ENCODE measurements around the gene AGAP2. TPM values are rescaled to one million over a fixed set of nuclear protein-coding genes. Genes with fewer than 3 reads are reported as not detected.

Gene AGAP2
- total and polyA plus RNA-seq, 9 of the 15 experiments (the other 6 are each of a cell fraction or from before 2014, with no cell fraction given): 0.04 to 0.77 (median 0.28) TPM; not detected in 1

GRCh38 chr12:57771236-57771872 lies 32.8 kb upstream of the AGAP2 start (continued):
- TF ChIP-seq ZNF354B (CRISPR knock-in tag; IDR thresholded peaks at IDR 0.05) (0 out of 2 replicates have a peak, but pooled peaks have one; percentile 0), ZNF79 (CRISPR knock-in tag; IDR thresholded peaks at IDR 0.05; ENCODE audit: low read depth) (no peak), HOXB6 (CRISPR knock-in tag; IDR thresholded peaks at IDR 0.05; ENCODE audit: borderline replicate concordance) (no peak), CHD4 (IDR thresholded peaks at IDR 0.05; ENCODE audit: insufficient read depth, insufficient replicate concordance, low read depth, low read length, poor library complexity, severe bottlenecking) (no peak), ZNF707 (CRISPR knock-in tag; conservative IDR thresholded peaks at IDR 0.05) (no peak), HLTF (IDR thresholded peaks at IDR 0.05) (no peak), HMBOX1 (IDR thresholded peaks at IDR 0.05) (no peak), NCOA2 (IDR thresholded peaks at IDR 0.05; ENCODE audit: partially characterized antibody in 2 of 2) (no peak), MLLT1 (IDR thresholded peaks at IDR 0.05) (peak in 1 of 2 experiments; percentile 15; a peak in 1 of 4 replicates), CREB5 (CRISPR knock-in tag; IDR thresholded peaks at IDR 0.05) (no peak), YBX1 (IDR thresholded peaks at IDR 0.05) (no peak), POLR2H (tag; IDR thresholded peaks at IDR 0.05; ENCODE audit: low read depth) (no peak), MIER1 (IDR thresholded peaks at IDR 0.05; ENCODE audit: low read depth) (no peak)
- TF ChIP-seq, protein P1, sequence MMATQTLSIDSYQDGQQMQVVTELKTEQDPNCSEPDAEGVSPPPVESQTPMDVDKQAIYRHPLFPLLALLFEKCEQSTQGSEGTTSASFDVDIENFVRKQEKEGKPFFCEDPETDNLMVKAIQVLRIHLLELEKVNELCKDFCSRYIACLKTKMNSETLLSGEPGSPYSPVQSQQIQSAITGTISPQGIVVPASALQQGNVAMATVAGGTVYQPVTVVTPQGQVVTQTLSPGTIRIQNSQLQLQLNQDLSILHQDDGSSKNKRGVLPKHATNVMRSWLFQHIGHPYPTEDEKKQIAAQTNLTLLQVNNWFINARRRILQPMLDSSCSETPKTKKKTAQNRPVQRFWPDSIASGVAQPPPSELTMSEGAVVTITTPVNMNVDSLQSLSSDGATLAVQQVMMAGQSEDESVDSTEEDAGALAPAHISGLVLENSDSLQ (IDR thresholded peaks at IDR 0.05): no peak
